H1 (cell line): ENCODE data around the gene SRMS. TPM values are rescaled to one million over a fixed set of nuclear protein-coding genes. Genes with fewer than 3 reads are reported as not detected.

ENCODE experiments used
- BRCA1 ChIP-seq: IDR thresholded peaks from 2 replicates; pipeline ENCODE4 v1.6.1; 2012; ENCODE audit warnings: low read depth, low read length, improper control_type of control experiment
- CBX5 ChIP-seq: fragments of 300-800, 300-1000 bp; sonication (generic); IDR thresholded peaks from 2 replicates; pipeline ENCODE4 v1.7.1; 2016; ENCODE audit warnings: antibody characterized with exemption, low read length, low read depth
- CHD2 ChIP-seq: IDR thresholded peaks from 2 replicates; pipeline ENCODE4 v1.6.1; 2012; ENCODE audit warnings: low read length, improper control_type of control experiment
- CREB1 ChIP-seq: IDR thresholded peaks from 2 replicates; pipeline ENCODE4 v1.6.1; 2012; ENCODE audit warnings: inconsistent platforms
- GABPA ChIP-seq: IDR thresholded peaks from 2 replicates; pipeline ENCODE4 v1.6.1; 2011; ENCODE audit warnings: mild to moderate bottlenecking, low read length, moderate library complexity, borderline replicate concordance; ENCODE audit not compliant: insufficient read depth
- KDM1A ChIP-seq: fragments of 200-600, 300-600 bp; sonication (generic); IDR thresholded peaks from 2 replicates; pipeline ENCODE4 v1.7.1; 2016; ENCODE audit warnings: mild to moderate bottlenecking, low read length, borderline replicate concordance
- KDM5A ChIP-seq: fragments of 200-600 bp; IDR thresholded peaks from 2 replicates; pipeline ENCODE4 v1.7.1; 2012; ENCODE audit warnings: mild to moderate bottlenecking, low read length, inconsistent platforms, mixed read lengths
- MAFK ChIP-seq: IDR thresholded peaks from 2 replicates; pipeline ENCODE4 v1.6.1; 2012; ENCODE audit warnings: low read depth, mild to moderate bottlenecking, improper control_type of control experiment, low read length
- NRF1 ChIP-seq: IDR thresholded peaks from 2 replicates; pipeline ENCODE4 v1.6.1; 2011; ENCODE audit warnings: mild to moderate bottlenecking, low read depth, low read length, improper control_type of control experiment
- POLR2A ChIP-seq, 2 experiments: IDR thresholded peaks; 1 replicate in 1 of 2; 2 replicates in 1 of 2; pipeline ENCODE4 v1.6.1; 2011; ENCODE audit warnings: low read depth in 2 of 2, low read length in 2 of 2, mild to moderate bottlenecking in 2 of 2; ENCODE audit errors: control extremely low read depth in 1 of 2
- POLR2AphosphoS5 ChIP-seq: IDR thresholded peaks from 2 replicates; pipeline ENCODE4 v1.6.1; 2011; ENCODE audit warnings: low read depth, low read length
- RAD21 ChIP-seq, 2 experiments: IDR thresholded peaks in 1 of 2; conservative IDR thresholded peaks in 1 of 2; 2 replicates each; pipeline ENCODE4 v1.6.1; 2011; ENCODE audit warnings: low read depth in 2 of 2, low read length in 2 of 2, improper control_type of control experiment in 1 of 2, inconsistent platforms in 1 of 2, mild to moderate bottlenecking in 1 of 2, moderate library complexity in 1 of 2
- RBBP5 ChIP-seq: IDR thresholded peaks from 2 replicates; pipeline ENCODE4 v1.7.1; 2012; ENCODE audit warnings: low read depth, mild to moderate bottlenecking, inconsistent platforms, low read length, moderate library complexity, borderline replicate concordance
- RXRA ChIP-seq: IDR thresholded peaks from 2 replicates; pipeline ENCODE4 v1.6.1; 2011; ENCODE audit warnings: low read depth, mild to moderate bottlenecking, low read length, moderate library complexity; ENCODE audit not compliant: insufficient read depth
- SAP30 ChIP-seq: fragments of 300-600 bp; sonication (generic); IDR thresholded peaks from 2 replicates; pipeline ENCODE4 v1.7.1; 2012; ENCODE audit warnings: low read length, moderate library complexity, mild to moderate bottlenecking, inconsistent platforms; ENCODE audit not compliant: insufficient read depth, insufficient replicate concordance
- SIN3A ChIP-seq, 2 experiments: IDR thresholded peaks in 1 of 2; conservative IDR thresholded peaks in 1 of 2; 2 replicates each; pipeline ENCODE4 v1.6.1; 2011 to 2012; ENCODE audit warnings: low read length in 2 of 2, improper control_type of control experiment in 1 of 2, low read depth in 1 of 2, mild to moderate bottlenecking in 1 of 2
- SP2 ChIP-seq: IDR thresholded peaks from 2 replicates; pipeline ENCODE4 v1.6.1; 2012; ENCODE audit warnings: mild to moderate bottlenecking, low read length, inconsistent platforms
- SRF ChIP-seq: IDR thresholded peaks from 2 replicates; pipeline ENCODE4 v1.6.1; 2011; ENCODE audit warnings: mild to moderate bottlenecking, low read depth, low read length, moderate library complexity
- SUZ12 ChIP-seq: fragments of 200-600 bp; sonication (generic); IDR thresholded peaks from 2 replicates; pipeline ENCODE4 v1.6.1; 2012; ENCODE audit warnings: mild to moderate bottlenecking, inconsistent platforms, low read length, moderate library complexity, mixed read lengths
- TAF1 ChIP-seq: IDR thresholded peaks from 2 replicates; pipeline ENCODE4 v1.6.1; 2011; ENCODE audit warnings: mild to moderate bottlenecking, low read depth, low read length
- TBP ChIP-seq: IDR thresholded peaks from 2 replicates; pipeline ENCODE4 v1.6.1; 2011; ENCODE audit warnings: low read depth, low read length, improper control_type of control experiment
- TCF12 ChIP-seq: IDR thresholded peaks from 2 replicates; pipeline ENCODE4 v1.6.1; 2011; ENCODE audit warnings: low read depth, mild to moderate bottlenecking, low read length
- YY1 ChIP-seq: IDR thresholded peaks from 2 replicates; pipeline ENCODE4 v1.6.1; 2011; ENCODE audit warnings: low read depth, mild to moderate bottlenecking, low read length
- ZNF274 ChIP-seq: IDR thresholded peaks from 2 replicates; pipeline ENCODE4 v1.7.0; 2012; ENCODE audit warnings: low read length, borderline replicate concordance; ENCODE audit errors: extremely low read depth
- polyA plus RNA-seq, 7 experiments: library from polyadenylated mRNA; depleted of rRNA in 3 of 7; stranded (reverse) in 5 of 7; unstranded in 2 of 7; fragments of >200 nt in 5 of 7; fragments of 200-250 nt in 2 of 7; gene quantifications; 1 replicate in 5 of 7; 2 replicates in 1 of 7; 4 replicates in 1 of 7; pipeline versions ENCODE4 v1.2.1 to v1.2.3, GENCODE V29; 2011 to 2013; ENCODE audit warnings: missing spikeins in 2 of 7, mixed read lengths in 2 of 7
- total RNA-seq: library from RNA; stranded (reverse); fragmentation: NEBNext Ultra II Directional; extraction: Animal tissue kit (Norgen Biotek cat#: 25700); gene quantifications from 2 replicates; pipeline ENCODE4 v1.2.1, GENCODE V29; 2021
- TF ChIP-seq, protein P1 (sequence below): IDR thresholded peaks from 2 replicates; pipeline ENCODE4 v1.6.1; 2012; ENCODE audit warnings: inconsistent platforms

The SRMS gene
- total and polyA plus RNA-seq, 2 of the 8 experiments (the other 6 are each of a cell fraction or from before 2014, with no cell fraction given), result 0.39 to 0.76 TPM

DNA sequence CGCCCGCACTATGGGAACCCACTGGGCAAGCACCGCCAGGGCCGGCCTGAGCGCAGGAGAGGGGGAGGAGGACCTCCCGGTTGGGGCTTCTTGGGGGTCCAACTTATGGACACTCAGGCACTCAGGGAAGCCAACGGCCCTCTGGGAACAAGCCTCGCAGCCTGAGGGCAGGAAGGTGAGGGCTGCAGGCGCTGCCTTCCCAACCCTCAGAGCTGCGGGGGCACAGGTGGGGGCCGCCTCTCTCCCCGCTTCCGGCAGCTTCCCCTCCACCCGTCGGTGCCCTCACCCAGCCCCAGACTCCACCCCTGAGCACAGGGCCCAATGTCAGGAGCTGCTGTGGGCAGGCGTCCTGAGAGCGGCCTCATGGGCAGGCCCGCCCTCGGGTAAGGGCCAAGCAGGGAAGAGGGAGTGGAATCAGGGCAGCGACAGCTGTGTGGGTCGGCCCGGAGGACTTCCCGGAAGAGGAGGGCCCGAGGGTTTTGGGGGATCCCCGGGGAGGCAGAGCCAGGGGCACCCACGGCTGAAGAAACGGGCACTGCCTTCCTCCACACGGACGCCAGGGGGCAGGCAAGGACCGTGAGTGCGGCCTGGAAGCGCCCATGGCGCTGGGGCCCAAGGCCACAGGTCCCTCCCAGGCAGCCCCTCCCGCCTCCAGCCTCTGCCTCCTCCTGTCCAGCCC is 9.9 kb downstream of the SRMS start (continued):
- peak; percentile 96 to 98 for TF ChIP-seq RAD21 (IDR thresholded peaks at IDR 0.05 in 1 of 2, conservative IDR thresholded peaks at IDR 0.05 in 1 of 2; ENCODE audit: low read depth in 2 of 2, low read length in 2 of 2)
- TF ChIP-seq RXRA, result no peak
- TF ChIP-seq YY1, result peak; percentile 82
- no peak for TF ChIP-seq CREB1
- TF ChIP-seq ZNF274, result no peak
- no peak for TF ChIP-seq RBBP5
- no peak for TF ChIP-seq POLR2A (IDR thresholded peaks at IDR 0.05; ENCODE audit: control extremely low read depth in 1 of 2, low read depth in 2 of 2, low read length in 2 of 2)
- peak; percentile 69; the same call in 1 of the 2 replicates for TF ChIP-seq KDM5A
- peak; percentile 6; the same call in 1 of the 2 replicates for TF ChIP-seq CHD2
- TF ChIP-seq POLR2AphosphoS5, result no peak
- TF ChIP-seq SP2, result no peak
- peak; percentile 79; the same call in 1 of the 2 replicates for TF ChIP-seq GABPA
- no peak for TF ChIP-seq CBX5
- TF ChIP-seq, protein P1, sequence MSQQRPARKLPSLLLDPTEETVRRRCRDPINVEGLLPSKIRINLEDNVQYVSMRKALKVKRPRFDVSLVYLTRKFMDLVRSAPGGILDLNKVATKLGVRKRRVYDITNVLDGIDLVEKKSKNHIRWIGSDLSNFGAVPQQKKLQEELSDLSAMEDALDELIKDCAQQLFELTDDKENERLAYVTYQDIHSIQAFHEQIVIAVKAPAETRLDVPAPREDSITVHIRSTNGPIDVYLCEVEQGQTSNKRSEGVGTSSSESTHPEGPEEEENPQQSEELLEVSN, result no peak
- TF ChIP-seq SAP30, result no peak
- TF ChIP-seq KDM1A, result no peak
- peak; percentile 22 to 59; a peak in 1 of 4 replicates for TF ChIP-seq SIN3A (conservative IDR thresholded peaks at IDR 0.05 in 1 of 2, IDR thresholded peaks at IDR 0.05 in 1 of 2; ENCODE audit: low read depth in 1 of 2, low read length in 2 of 2)
- TF ChIP-seq NRF1, result no peak
- no peak for TF ChIP-seq SRF
- TF ChIP-seq TAF1, result 0 out of 2 replicates have a peak, but pooled peaks have one; percentile 16
- TF ChIP-seq BRCA1, result no peak
- TF ChIP-seq MAFK, result no peak
- no peak for TF ChIP-seq TBP
- TF ChIP-seq TCF12, result no peak
- no peak for TF ChIP-seq SUZ12
